Measurements from ENCODE around the gene EPHB2. TPM values are rescaled to one million over a fixed set of nuclear protein-coding genes. Genes with fewer than 3 reads are reported as not detected.

The EPHB2 gene
- total and polyA plus RNA-seq, 2 of the 13 experiments (the other 11 are each of a cell fraction or from before 2014, with no cell fraction given): 0.03 to 0.11 TPM

GRCh38 chr1:22729912-22730311 lies 19.3 kb downstream of the EPHB2 start:
- Histone ChIP-seq H2AFZ (ENCODE audit: low read length) (no peak overlapping the region), H3K4me2 (ENCODE audit: low read depth, low read length) (no peak overlapping the region), H3K36me3 (replicated peaks in 1 of 2; ENCODE audit: control insufficient read depth in 1 of 2, insufficient read depth in 2 of 2, low read length in 2 of 2) (no peaks in the 10 kb centered on the region), H3K9me3 (ENCODE audit: low read length) (no peaks in the 10 kb centered on the region), H4K20me1 (ENCODE audit: insufficient read depth, low read length) (no peaks in the 10 kb centered on the region), H3K27me3 (ENCODE audit: control insufficient read depth in 1 of 2, insufficient read depth in 2 of 2, low read length in 2 of 2) (peaks cover 0 to 13% of the 10 kb centered on the region in 2 experiments; a peak in 3 of 5 replicates), H3K27ac (ENCODE audit: extremely low read length, insufficient read depth, low read length) (no peak overlapping the region), H3K9ac (ENCODE audit: insufficient read depth, low read depth, low read length) (no peak overlapping the region), H3K4me1 (ENCODE audit: insufficient read depth, low read length) (no peaks in the 10 kb centered on the region), H3K79me2 (ENCODE audit: insufficient read depth, low read length) (no peaks in the 10 kb centered on the region), H3K4me3 (replicated peaks in 1 of 3; ENCODE audit: insufficient read depth in 1 of 3, low read depth in 2 of 3, low read length in 3 of 3) (no peak overlapping the region)
- BruUV-seq (replicated peaks): no TSS peak
- in situ Hi-C loops (cut with HindIII; ENCODE audit: extremely low pct_ligation_motif_present, low pct_unique_long_range_greater_than_20kb): no loop called here
- no peak for DNase-seq (ENCODE audit: low spot score)
- no peak for FAIRE-seq
- intact Hi-C loops (cut with micrococcal nuclease; ENCODE audit: unreplicated experiment): no loop called here
- POLR2A ChIA-PET: no interaction called here
- TF ChIP-seq ZNF850 (CRISPR knock-in tag; conservative IDR thresholded peaks at IDR 0.05) (no peak), ZNF629 (CRISPR knock-in tag; conservative IDR thresholded peaks at IDR 0.05) (no peak), GMEB2 (CRISPR knock-in tag; IDR thresholded peaks at IDR 0.05; ENCODE audit: low read depth) (no peak), DMAP1 (CRISPR knock-in tag; IDR thresholded peaks at IDR 0.05) (no peak), SOX13 (IDR thresholded peaks at IDR 0.05) (no peak), SOX13 (CRISPR knock-in tag; conservative IDR thresholded peaks at IDR 0.05 in 1 of 2, IDR thresholded peaks at IDR 0.05 in 1 of 2) (no peak), AGO1 (IDR thresholded peaks at IDR 0.05; ENCODE audit: low read depth, low read length, poor library complexity, severe bottlenecking) (no peak), MZF1 (CRISPR knock-in tag; IDR thresholded peaks at IDR 0.05; ENCODE audit: borderline replicate concordance) (no peak), ZNF468 (CRISPR knock-in tag; IDR thresholded peaks at IDR 0.05) (no peak), JDP2 (CRISPR knock-in tag; IDR thresholded peaks at IDR 0.05; ENCODE audit: borderline replicate concordance) (no peak), KAT7 (CRISPR knock-in tag; IDR thresholded peaks at IDR 0.05; ENCODE audit: borderline replicate concordance) (no peak)
- CTCF ChIA-PET (ENCODE audit: low intra/inter-chr PET ratio, low total read pairs): no interaction called here
- ATAC-seq: no peak
- 33% methylated on average over 6 of the region's 7 CpGs for WGBS (ENCODE audit: low lambda C conversion rate)

All from HepG2 (cell line).